GM12801 (cell line): Measurements from ENCODE around the gene GALNT5.

ENCODE experiments used
- TF ChIP-seq, protein P1 (sequence below): IDR thresholded peaks from one replicate; pipeline ENCODE4 v1.5.1; 2011; ENCODE audit warnings: control low read depth; ENCODE audit not compliant: insufficient read length; ENCODE audit errors: extremely low read depth

GALNT5 gene

DNA sequence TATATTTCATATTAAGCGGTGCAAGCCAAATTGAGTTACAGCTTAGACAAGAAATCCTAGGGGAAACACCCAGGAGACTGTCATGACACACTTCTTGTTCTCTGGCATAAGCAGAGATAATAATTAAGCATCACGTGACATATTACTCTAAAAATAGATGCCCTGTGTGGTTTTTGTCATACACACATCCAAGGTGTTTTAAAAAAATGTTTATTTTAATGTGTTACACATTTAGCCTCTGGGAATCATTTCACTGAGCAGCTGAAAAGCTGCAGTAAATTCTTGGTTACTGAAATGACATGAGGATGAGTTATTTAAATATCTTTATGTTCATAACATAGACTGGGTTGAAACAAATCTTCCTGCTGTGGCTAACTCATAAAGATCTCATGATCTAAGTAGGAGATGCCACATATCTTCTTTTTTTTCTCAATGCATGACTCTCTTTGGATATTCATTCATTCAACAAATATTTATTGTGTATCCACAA is 106.2 kb downstream of the GALNT5 start:
- TF ChIP-seq, protein P1, sequence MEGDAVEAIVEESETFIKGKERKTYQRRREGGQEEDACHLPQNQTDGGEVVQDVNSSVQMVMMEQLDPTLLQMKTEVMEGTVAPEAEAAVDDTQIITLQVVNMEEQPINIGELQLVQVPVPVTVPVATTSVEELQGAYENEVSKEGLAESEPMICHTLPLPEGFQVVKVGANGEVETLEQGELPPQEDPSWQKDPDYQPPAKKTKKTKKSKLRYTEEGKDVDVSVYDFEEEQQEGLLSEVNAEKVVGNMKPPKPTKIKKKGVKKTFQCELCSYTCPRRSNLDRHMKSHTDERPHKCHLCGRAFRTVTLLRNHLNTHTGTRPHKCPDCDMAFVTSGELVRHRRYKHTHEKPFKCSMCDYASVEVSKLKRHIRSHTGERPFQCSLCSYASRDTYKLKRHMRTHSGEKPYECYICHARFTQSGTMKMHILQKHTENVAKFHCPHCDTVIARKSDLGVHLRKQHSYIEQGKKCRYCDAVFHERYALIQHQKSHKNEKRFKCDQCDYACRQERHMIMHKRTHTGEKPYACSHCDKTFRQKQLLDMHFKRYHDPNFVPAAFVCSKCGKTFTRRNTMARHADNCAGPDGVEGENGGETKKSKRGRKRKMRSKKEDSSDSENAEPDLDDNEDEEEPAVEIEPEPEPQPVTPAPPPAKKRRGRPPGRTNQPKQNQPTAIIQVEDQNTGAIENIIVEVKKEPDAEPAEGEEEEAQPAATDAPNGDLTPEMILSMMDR, result no peak
